ENCODE data around the gene MAP7.

DNA sequence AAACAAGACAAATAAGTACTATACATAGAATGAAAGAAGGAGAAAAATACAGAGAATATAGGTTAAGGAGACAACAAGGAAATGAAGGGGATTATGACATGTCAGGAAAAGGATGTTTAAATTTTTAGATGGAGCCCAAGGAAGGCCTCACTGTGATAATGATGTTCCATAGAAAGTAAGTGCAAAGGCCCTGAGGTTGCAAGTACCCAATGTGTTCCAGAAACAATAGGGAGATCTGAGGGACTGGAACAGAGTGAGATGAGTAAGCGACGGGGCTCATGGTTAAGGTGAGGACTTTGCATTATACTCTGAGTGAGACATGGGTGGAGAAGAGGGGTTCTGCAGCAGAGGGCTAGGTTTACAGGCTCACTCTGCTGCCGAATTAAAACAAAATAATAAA is 137.8 kb downstream of the MAP7 start:
- TF ChIP-seq CTCF (IDR thresholded peaks at IDR 0.05; ENCODE audit: poor library complexity, severe bottlenecking) (no peak), TAF1 (IDR thresholded peaks at IDR 0.05; ENCODE audit: low read depth) (no peak), POLR2AphosphoS5 (IDR thresholded peaks at IDR 0.05) (no peak), EZH2 (IDR thresholded peaks at IDR 0.05; ENCODE audit: borderline replicate concordance, insufficient read depth, low read length, poor library complexity, severe bottlenecking) (no peak), SMC3 (conservative IDR thresholded peaks at IDR 0.05; ENCODE audit: poor library complexity) (no peak), EP300 (conservative IDR thresholded peaks at IDR 0.05; ENCODE audit: poor library complexity, severe bottlenecking) (no peak), RAD21 (conservative IDR thresholded peaks at IDR 0.05) (no peak), MXI1 (conservative IDR thresholded peaks at IDR 0.05; ENCODE audit: poor library complexity, severe bottlenecking) (no peak), REST (IDR thresholded peaks at IDR 0.05; ENCODE audit: borderline replicate concordance) (no peak)

Measured in neural cell (in vitro differentiated cells).